Activated naive CD8-positive, alpha-beta T cell treated with anti-CD3 and anti-CD28 coated beads, Interleukin-2, amount 50 U/mL, for 16 hours (primary cell): Measurements from ENCODE around the gene SPRY1.

Source experiments
- DNase-seq: peaks from one replicate; pipeline ENCODE4 v3.0.0-alpha.2; 2020; ENCODE audit warnings: low read depth, low spot score

SPRY1 gene

DNA sequence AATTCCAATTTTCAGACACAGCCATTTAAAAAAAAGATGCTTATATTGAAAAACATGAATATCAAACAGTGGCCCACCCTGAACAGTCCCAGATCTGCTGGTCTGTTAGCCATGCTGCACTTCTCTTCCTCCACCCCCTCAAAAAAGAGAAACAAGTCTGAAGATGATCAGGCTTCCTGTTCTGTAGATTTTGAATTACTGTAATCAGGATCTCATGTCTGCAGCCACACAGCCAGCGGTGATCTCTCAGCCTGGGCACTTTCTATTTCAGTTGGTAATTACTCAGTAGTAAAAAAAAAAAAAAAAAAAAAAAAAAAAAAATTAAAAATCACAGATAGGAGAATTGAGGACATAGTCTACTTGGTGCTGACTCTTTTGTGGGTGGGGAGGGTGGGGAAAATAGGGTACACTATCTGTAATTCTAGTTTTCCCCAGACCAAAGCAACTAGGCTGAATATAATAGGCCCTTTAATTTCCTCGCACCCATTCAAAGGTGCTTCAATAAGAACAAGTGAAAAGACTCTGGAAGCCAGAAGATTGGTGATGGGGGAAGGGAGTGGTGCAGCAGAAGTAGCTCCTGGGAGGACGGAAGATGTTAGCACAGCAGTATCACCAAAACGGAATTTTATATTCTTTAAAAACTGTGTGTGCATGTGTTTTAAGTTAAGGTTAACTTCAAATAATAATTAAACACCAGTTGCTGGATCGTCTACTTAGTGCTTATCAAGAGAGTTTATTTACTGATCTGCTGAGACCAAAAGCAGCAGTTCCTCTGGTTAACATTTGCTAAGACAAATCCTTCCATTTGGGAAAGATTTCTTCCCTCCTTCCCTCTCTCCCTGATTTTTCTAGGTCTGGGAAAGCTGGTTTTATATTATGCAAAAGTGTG, 47.0 kb downstream of the SPRY1 start:
- no peak for DNase-seq

DNA sequence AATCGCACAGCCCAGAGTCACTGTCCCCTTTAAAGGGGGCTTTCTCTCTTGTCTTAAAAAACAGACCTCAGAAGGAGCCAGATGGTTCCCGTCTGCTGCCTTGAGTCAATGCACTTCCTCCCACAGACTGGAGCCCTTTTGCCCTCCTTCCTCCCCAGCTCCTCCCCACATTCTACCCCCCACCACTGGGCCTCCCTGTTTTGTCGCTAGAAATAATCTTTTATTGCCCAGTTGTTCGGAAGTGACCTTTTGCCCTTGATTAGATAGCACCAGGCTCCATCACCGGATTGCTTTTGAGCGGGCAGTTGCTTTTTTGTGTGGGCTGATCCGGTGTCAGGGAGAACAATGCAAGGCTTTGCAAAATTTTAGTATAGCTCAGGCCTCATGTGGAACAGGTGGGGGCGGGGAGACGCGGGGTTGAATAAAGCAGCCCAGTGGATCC, 47.7 kb downstream of the SPRY1 start:
- DNase-seq, result no peak

DNA sequence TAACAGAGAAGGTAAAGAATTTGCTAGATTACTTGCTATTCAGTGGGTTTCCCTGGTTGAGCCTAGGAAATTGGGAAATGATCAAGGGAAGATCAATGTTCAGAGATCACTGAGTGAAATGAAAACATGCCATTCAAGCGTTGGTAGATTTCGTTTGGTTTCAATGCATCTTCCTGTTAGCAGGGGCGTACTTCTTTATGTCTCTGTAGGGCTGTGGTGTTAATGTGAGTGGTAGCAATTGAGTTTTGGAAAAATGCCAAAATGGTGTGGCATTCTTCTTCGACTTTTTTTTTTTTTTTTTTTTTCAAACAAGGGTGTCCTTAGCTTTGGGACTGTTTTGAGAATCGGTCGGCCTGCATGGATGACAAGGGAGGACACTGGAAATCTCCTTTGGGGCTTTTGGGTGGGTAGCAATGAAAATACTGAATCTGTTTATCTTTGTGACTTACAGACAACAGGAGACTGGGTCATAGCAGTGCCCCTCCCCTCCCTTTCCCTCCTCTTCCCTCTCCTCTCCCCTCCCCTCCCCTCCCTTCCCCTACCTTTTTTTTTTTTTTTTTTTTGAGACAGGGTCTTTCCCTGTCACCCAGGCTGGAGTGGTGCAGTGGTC, 50.4 kb downstream of the SPRY1 start:
- no peak for DNase-seq

DNA sequence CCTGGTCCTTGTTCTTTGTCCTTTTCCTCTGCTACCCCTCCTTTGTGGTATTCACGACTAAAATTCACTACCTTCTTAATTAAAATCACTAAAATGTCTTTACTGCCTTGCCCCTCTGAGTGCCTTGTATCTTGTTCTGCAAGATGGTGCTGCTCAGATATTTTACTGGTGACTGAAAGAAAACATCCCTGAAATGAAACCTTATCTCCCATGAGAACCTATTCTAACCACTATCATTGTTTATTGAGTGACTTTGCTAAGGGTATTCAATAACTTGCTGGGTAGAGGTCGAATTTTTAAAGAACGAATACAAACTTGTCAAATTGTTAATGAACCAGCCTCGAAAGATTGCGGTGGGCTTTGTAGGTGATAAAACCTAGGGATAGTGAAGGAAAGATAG, 52.8 kb downstream of the SPRY1 start:
- no peak for DNase-seq

DNA sequence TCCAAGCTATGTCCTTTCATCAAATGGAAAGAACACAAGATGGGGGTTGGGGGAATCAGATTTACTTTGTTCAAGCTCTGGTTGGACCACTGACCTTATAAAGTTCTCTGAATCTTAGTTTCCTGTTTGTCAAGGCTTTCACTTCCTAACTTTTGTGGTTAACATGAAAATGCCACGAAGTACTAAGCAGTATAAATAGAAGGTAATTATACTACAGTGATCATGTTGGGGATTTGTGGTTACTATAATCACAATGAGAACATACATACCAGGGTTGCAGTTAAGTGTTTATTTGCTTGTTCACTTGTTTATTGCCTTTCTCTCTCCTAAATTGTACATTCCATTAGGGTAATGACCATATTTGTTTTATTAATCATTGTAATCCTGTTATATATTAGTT, 53.2 kb downstream of the SPRY1 start:
- no peak for DNase-seq

DNA sequence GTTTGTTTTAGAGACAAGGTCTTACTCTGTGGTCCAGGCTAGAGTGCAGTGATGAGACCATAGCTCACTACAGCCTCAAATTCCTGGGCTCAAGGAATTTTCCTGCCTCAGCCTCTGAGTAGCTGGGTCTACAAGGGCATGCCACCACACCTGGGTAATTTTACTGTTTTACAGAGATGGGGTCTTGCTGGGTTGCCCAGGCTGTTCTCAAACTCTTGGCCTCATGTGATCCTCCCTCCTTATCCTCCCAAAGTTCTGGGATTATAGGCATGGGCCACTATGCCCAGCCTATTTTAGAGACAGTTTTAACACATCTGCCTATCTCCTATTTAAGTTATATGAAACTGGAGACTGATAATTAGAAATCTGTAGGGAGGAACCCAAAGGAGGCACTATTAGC, 53.8 kb downstream of the SPRY1 start:
- DNase-seq, result no peak

DNA sequence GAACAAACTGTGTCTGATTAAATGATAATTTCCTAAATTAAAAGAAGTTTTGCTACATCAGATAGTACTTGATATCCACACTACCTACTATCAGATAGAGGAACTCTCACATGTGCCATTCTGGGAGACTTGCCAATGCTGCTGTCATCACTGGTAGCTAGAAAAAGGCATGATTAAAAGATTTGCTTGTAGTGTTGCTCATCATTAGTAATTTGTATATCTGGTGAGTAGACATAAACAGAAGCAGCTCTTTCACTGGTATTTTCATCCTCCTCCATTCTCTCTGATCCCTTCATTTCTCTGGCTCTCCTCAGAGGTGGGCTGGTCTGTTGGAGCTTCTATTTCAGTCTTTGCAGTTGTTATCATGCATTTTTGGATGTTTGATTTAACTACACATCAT, 56.0 kb downstream of the SPRY1 start:
- no peak for DNase-seq

DNA sequence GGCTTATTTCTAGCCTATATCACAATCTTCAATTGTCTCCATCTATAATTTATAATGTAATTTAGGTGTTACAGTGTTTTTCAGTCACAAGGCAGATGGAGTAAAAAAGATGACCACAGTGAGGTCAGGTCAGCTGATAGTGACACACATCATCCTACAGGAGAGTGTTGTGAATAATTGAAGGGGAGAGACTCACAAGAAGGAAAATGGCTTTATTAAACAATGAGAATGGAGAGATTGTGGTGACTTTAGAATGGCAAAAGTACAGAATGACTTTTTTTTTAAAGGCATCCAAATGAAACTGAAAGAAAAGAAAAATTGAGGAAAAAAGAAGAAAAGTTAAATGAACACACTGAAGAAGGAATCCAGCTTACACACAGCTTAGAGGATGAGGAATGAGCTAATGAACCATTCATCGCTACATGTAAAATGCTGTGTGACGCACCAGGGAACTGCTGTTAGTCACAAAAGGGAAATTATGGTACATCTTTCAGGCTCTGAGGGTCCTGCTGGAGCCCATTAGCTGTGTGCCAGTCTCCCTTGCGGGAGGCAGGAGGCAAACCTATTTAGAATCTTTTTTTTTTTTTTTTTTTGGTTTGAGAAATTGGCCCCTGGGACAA, 56.6 kb downstream of the SPRY1 start:
- no peak for DNase-seq
